ENCODE measurements around the gene HIVEP1.

The HIVEP1 gene

GRCh38 chr6:12012038-12012557 lies at the start of gene HIVEP1:
HIVEP1 (plus strand) TSS chr6:12012312; CDS start chr6:12015629, 3,317 bp downstream.
- DNase-seq, result peak; percentile 43

GRCh38 chr6:11963756-11964500 lies 48.2 kb upstream of the HIVEP1 start:
- DNase-seq, result no peak

GRCh38 chr6:11964729-11965335 lies 47.3 kb upstream of the HIVEP1 start:
- DNase-seq, result no peak

- no peak for DNase-seq
Measured at GRCh38 chr6:11965499-11965898, 46.6 kb upstream of the HIVEP1 start.

- DNase-seq, result no peak
Measured at GRCh38 chr6:11968241-11968806, 43.8 kb upstream of the HIVEP1 start.

GRCh38 chr6:11969092-11969491 lies 43.0 kb upstream of the HIVEP1 start:
- DNase-seq, result no peak

- DNase-seq, result no peak
Measured at GRCh38 chr6:11970114-11970513, 42.0 kb upstream of the HIVEP1 start.

- DNase-seq, result no peak
Measured at GRCh38 chr6:11971154-11971553, 41.0 kb upstream of the HIVEP1 start.

- DNase-seq, result no peak
Measured at GRCh38 chr6:11972270-11972669, 39.8 kb upstream of the HIVEP1 start.

- no peak for DNase-seq
Measured at GRCh38 chr6:11972806-11973205, 39.3 kb upstream of the HIVEP1 start.

- no peak for DNase-seq
Measured at GRCh38 chr6:11973238-11973637, 38.9 kb upstream of the HIVEP1 start.

GRCh38 chr6:11974089-11974488 lies 38.0 kb upstream of the HIVEP1 start:
- no peak for DNase-seq

- DNase-seq, result no peak
Measured at GRCh38 chr6:11975353-11975977, 36.6 kb upstream of the HIVEP1 start.

GRCh38 chr6:11976489-11976888 lies 35.6 kb upstream of the HIVEP1 start:
- DNase-seq, result no peak

- no peak for DNase-seq
Measured at GRCh38 chr6:11977193-11977592, 34.9 kb upstream of the HIVEP1 start.

- DNase-seq, result no peak
Measured at GRCh38 chr6:11977738-11978137, 34.4 kb upstream of the HIVEP1 start.

GRCh38 chr6:11978169-11978987 lies 33.7 kb upstream of the HIVEP1 start:
- DNase-seq, result no peak

GRCh38 chr6:11979866-11980265 lies 32.2 kb upstream of the HIVEP1 start:
- DNase-seq, result no peak

- no peak for DNase-seq
Measured at GRCh38 chr6:11983306-11983705, 28.8 kb upstream of the HIVEP1 start.

GRCh38 chr6:11987386-11987785 lies 24.7 kb upstream of the HIVEP1 start:
- DNase-seq, result no peak

GRCh38 chr6:11989386-11989785 lies 22.7 kb upstream of the HIVEP1 start:
- no peak for DNase-seq

- DNase-seq, result no peak
Measured at GRCh38 chr6:11992086-11992485, 20.0 kb upstream of the HIVEP1 start.
